HCT116 (cell line): ENCODE data around the gene CRMP1.

Experiments used
- POLR2A ChIP-seq: IDR thresholded peaks from 2 replicates; pipeline ENCODE4 v1.7.0; 2011; ENCODE audit warnings: borderline replicate concordance; ENCODE audit not compliant: insufficient read depth, insufficient read length; ENCODE audit errors: extremely low read depth
- TF ChIP-seq, protein P1 (sequence below): IDR thresholded peaks from 2 replicates; pipeline ENCODE4 v1.6.1; 2012

DNA sequence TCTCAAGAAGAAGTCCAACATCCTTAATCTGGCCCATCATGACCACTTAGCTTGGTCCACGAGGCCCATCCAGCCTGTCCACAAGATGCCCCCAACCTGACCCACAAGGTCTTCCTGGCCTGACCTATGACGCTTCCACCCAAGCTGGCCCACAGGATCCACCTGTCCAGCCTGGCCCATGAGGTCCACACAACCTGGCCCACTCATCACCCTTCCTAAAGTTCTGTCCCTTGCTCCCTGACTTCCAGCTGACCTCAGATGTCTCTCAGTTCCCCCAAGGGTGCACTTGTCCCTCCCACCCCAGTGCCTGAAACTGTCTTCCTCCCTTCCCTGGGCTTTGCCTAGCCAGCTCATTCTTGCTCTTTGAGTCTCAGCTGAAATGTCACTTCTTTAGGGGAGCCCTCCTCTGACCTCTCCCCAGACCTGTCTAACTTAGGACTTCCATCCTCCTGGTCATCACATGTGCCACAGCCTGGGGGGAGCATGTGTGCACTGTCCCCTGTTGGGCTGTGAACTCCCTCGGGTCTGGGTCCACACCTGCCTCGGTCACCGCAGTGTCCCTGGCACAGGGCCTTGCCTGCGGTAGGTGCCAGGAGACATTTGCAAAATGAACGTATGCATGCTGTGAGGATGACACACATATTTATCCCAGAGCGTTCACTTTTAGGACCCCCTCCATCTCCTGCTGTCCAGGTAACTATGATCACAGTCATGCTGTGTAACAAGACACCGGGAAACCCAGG, 120.2 kb downstream of the CRMP1 start:
- no peak for TF ChIP-seq POLR2A
- TF ChIP-seq, protein P1, sequence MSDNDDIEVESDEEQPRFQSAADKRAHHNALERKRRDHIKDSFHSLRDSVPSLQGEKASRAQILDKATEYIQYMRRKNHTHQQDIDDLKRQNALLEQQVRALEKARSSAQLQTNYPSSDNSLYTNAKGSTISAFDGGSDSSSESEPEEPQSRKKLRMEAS = no peak
